CD14-positive monocyte (primary cell): ENCODE data around the gene SPEM2. TPM values are rescaled to one million over a fixed set of nuclear protein-coding genes. Genes with fewer than 3 reads are reported as not detected.

ENCODE experiments used
- DNase-seq, 3 donors: peaks; one replicate each; pipeline ENCODE4 v3.0.0-alpha.2; 2011 to 2022
- H2AFZ ChIP-seq: 2 replicates; pipeline ENCODE4 v1.6.0; 2012; ENCODE audit warnings: mild to moderate bottlenecking, low read depth, low read length, inconsistent platforms; ENCODE audit not compliant: insufficient read depth, poor library complexity, severe bottlenecking
- H3K27ac ChIP-seq, 2 donors: 1 replicate in 1 of 2; 2 replicates in 1 of 2; pipeline ENCODE4 v1.5.1; 2012 to 2013; ENCODE audit warnings: low read length in 2 of 2, control low read depth in 1 of 2, inconsistent platforms in 1 of 2, low read depth in 1 of 2, mild to moderate bottlenecking in 1 of 2
- H3K27me3 ChIP-seq, 2 donors: one replicate each; pipeline versions ENCODE4 v1.6.0 to v1.6.1; 2011 to 2013; ENCODE audit warnings: low read length in 2 of 2; ENCODE audit not compliant: control insufficient read depth in 2 of 2, insufficient read depth in 2 of 2
- H3K36me3 ChIP-seq, 2 donors: replicated peaks in 1 of 2; 1 replicate in 1 of 2; 2 replicates in 1 of 2; pipeline versions ENCODE4 v1.5.1 to v1.6.1; 2012 to 2013; ENCODE audit warnings: low read length in 2 of 2, control low read depth in 1 of 2, inconsistent platforms in 1 of 2, mild to moderate bottlenecking in 1 of 2; ENCODE audit not compliant: insufficient read depth in 2 of 2, control insufficient read depth in 1 of 2
- H3K4me1 ChIP-seq, 2 donors: 1 replicate in 1 of 2; 2 replicates in 1 of 2; pipeline versions ENCODE4 v1.5.1 to v1.6.1; 2012 to 2013; ENCODE audit warnings: low read length in 2 of 2, control low read depth in 1 of 2, inconsistent platforms in 1 of 2, mild to moderate bottlenecking in 1 of 2, moderate library complexity in 1 of 2; ENCODE audit not compliant: insufficient read depth in 2 of 2, control insufficient read depth in 1 of 2
- H3K4me2 ChIP-seq: replicated peaks from 2 replicates; pipeline ENCODE3; 2012; ENCODE audit warnings: low read length, moderate library complexity, mild to moderate bottlenecking; ENCODE audit not compliant: poor library complexity, severe bottlenecking; ENCODE audit errors: extremely low read depth
- H3K4me3 ChIP-seq, 3 experiments: fragments of 200-600 bp in 1 of 3; sonication (generic) in 1 of 3; replicated peaks in 1 of 3; 1 replicate in 2 of 3; 2 replicates in 1 of 3; pipeline ENCODE4 v1.5.1; 2011 to 2013; ENCODE audit warnings: low read length in 3 of 3, mild to moderate bottlenecking in 3 of 3, control low read depth in 2 of 3, low read depth in 2 of 3, inconsistent platforms in 1 of 3, moderate library complexity in 1 of 3
- H3K79me2 ChIP-seq: 2 replicates; pipeline ENCODE4 v1.6.0; 2012; ENCODE audit warnings: mild to moderate bottlenecking, control low read depth, inconsistent platforms, low read length, moderate library complexity; ENCODE audit not compliant: insufficient read depth
- H3K9ac ChIP-seq: 2 replicates; pipeline ENCODE4 v1.6.0; 2017; ENCODE audit warnings: low read length, mild to moderate bottlenecking; ENCODE audit not compliant: insufficient read depth, poor library complexity, severe bottlenecking
- H3K9me3 ChIP-seq, 2 donors: replicated peaks in 1 of 2; 1 replicate in 1 of 2; 2 replicates in 1 of 2; pipeline versions ENCODE4 v1.5.1 to v1.6.1; 2012 to 2013; ENCODE audit warnings: low read length in 2 of 2, control low read depth in 1 of 2; ENCODE audit not compliant: control insufficient read depth in 1 of 2, insufficient read depth in 1 of 2
- H4K20me1 ChIP-seq: 2 replicates; pipeline ENCODE4 v1.6.0; 2012; ENCODE audit warnings: mild to moderate bottlenecking, low read length, control low read depth, moderate library complexity; ENCODE audit not compliant: insufficient read depth
- H3K27ac Mint-ChIP-seq, 7 donors: one replicate each; pipeline ENCODE4 v1.8.0; 2020; ENCODE audit warnings: mild to moderate bottlenecking in 7 of 7, mixed read lengths in 7 of 7, moderate library complexity in 6 of 7, inconsistent platforms in 2 of 7
- H3K27me3 Mint-ChIP-seq, 3 donors: one replicate each; pipeline ENCODE4 v1.8.0; 2021 to 2022; ENCODE audit warnings: low read depth in 3 of 3, mild to moderate bottlenecking in 3 of 3, mixed read lengths in 3 of 3, moderate library complexity in 3 of 3, inconsistent platforms in 1 of 3
- H3K36me3 Mint-ChIP-seq, 2 donors: one replicate each; pipeline ENCODE4 v1.8.0; 2020; ENCODE audit warnings: mixed read lengths in 2 of 2, inconsistent platforms in 1 of 2, mild to moderate bottlenecking in 1 of 2
- H3K4me1 Mint-ChIP-seq: one replicate; pipeline ENCODE4 v1.8.0; 2020; ENCODE audit warnings: mild to moderate bottlenecking, mixed read lengths
- H3K4me3 Mint-ChIP-seq, 2 donors: one replicate each; pipeline ENCODE4 v1.8.0; 2020; ENCODE audit warnings: mild to moderate bottlenecking in 2 of 2, mixed read lengths in 2 of 2, moderate library complexity in 1 of 2
- H3K9me3 Mint-ChIP-seq, 7 donors: one replicate each; pipeline ENCODE4 v1.8.0; 2020 to 2022; ENCODE audit warnings: mixed read lengths in 7 of 7, mild to moderate bottlenecking in 6 of 7, moderate library complexity in 6 of 7, inconsistent platforms in 2 of 7
- CTCF ChIP-seq: fragments of 200-600 bp; IDR thresholded peaks from one replicate; pipeline ENCODE4 v1.8.0; 2022; ENCODE audit warnings: antibody characterized with exemption, mild to moderate bottlenecking
- WGBS: methylation state at CpG from one replicate; pipeline ENCODE4 v1.1.5; 2013; ENCODE audit warnings: missing lambda C conversion rate; ENCODE audit not compliant: insufficient coverage; 5-methylcytosine and 5-hydroxymethylcytosine counted together
- intact Hi-C, 2 donors: fragments of 100-400 bp; cut with micrococcal nuclease; formaldehyde crosslinking; loops; one replicate each; pipeline versions ENCODE4 v1.15.0 to v1.15.1; 2023
- polyA plus RNA-seq, 3 donors: library from polyadenylated mRNA; depleted of rRNA in 1 of 3; unstranded in 2 of 3; stranded (reverse) in 1 of 3; fragments of 300-500 nt in 2 of 3; fragments of >200 nt in 1 of 3; fragmentation: Illumina TruSeq in 2 of 3; gene quantifications; 1 replicate in 2 of 3; 2 replicates in 1 of 3; pipeline ENCODE4 v1.2.3, GENCODE V29; 2012 to 2021

The SPEM2 gene
- polyA plus RNA-seq, 3 donors: not detected

- no peak overlapping the region for H3K27ac ChIP-seq
- no peaks in the 10 kb centered on the region for H3K9me3 ChIP-seq
- no peaks in the 10 kb centered on the region for H3K79me2 ChIP-seq
- H3K36me3 ChIP-seq: peaks cover 7 to 14% of the 10 kb centered on the region in 2 donors
- Mint-ChIP-seq H3K4me3 (peak overlapping the region; percentile 62 to 76), H3K4me1 (peaks cover 18% of the 10 kb centered on the region), H3K9me3 (peaks cover 5 to 17% (median 14%) of the 10 kb centered on the region in 7 donors), H3K27me3 (peaks cover 50 to 65% (median 61%) of the 10 kb centered on the region in 3 donors), H3K36me3 (peaks cover 23 to 24% of the 10 kb centered on the region in 2 donors), H3K27ac (no peak overlapping the region)
- peaks cover 34 to 59% of the 10 kb centered on the region in 2 donors for H3K27me3 ChIP-seq
- peaks cover 16 to 23% of the 10 kb centered on the region in 2 donors for H3K4me1 ChIP-seq
- peak overlapping the region; percentile 36 for H3K9ac ChIP-seq
- H3K4me3 ChIP-seq: peak overlapping the region in 2 of 3 experiments; percentile 8 to 69
- no peaks in the 10 kb centered on the region for H4K20me1 ChIP-seq
- WGBS: 11% methylated on average over 63 of the region's 65 CpGs
- peak; percentile 37 to 47 (median 43) for DNase-seq
- no peak for TF ChIP-seq CTCF
- intact Hi-C loops: no loop called here
- H2AFZ ChIP-seq: peak overlapping the region; percentile 71
- H3K4me2 ChIP-seq: peak overlapping the region; percentile 82
Observed at GRCh38 chr17:7383742-7384488, 41.5 kb upstream of the SPEM2 start.

DNA sequence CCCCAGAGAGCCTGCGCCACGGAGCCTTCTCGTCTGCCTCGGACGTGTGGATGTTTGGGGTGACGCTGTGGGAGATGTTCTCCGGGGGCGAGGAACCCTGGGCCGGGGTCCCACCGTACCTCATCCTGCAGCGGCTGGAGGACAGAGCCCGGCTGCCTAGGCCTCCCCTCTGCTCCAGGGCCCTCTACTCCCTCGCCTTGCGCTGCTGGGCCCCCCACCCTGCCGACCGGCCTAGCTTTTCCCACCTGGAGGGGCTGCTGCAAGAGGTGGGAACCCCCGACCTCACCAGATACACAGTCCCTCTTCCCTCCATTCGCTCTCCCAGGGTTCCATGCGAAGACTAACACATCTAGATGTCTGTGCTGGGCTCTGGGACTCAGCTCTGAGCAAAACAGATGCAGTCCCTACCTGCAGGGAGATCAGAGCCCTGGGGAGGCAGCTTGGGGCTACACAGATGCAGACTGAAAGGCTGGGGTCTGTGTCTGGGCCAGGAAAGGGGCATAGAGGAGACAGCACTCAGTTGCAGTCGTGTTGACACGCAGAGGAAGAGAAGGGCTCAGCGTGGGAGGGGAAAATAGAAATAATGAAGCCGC, 40.8 kb upstream of the SPEM2 start:
- no peak for DNase-seq
- peak overlapping the region; percentile 36 for H3K9ac ChIP-seq
- H3K36me3 Mint-ChIP-seq: peaks cover 30% of the 10 kb centered on the region in 2 donors
- no peak for TF ChIP-seq CTCF
- H3K36me3 ChIP-seq: peaks cover 14 to 20% of the 10 kb centered on the region in 2 donors
- H4K20me1 ChIP-seq: no peaks in the 10 kb centered on the region
- H3K9me3 Mint-ChIP-seq: peaks cover 0 to 14% (median 9%) of the 10 kb centered on the region in 7 donors
- H2AFZ ChIP-seq: peak overlapping the region; percentile 71
- H3K4me1 ChIP-seq: peaks cover 16 to 23% of the 10 kb centered on the region in 2 donors
- peaks cover 45 to 59% (median 57%) of the 10 kb centered on the region in 3 donors for H3K27me3 Mint-ChIP-seq
- H3K4me2 ChIP-seq: peak overlapping the region; percentile 82
- 48% methylated on average over 16 of the region's 23 CpGs for WGBS
- H3K27ac Mint-ChIP-seq: peak overlapping the region in 2 of 7 donors; percentile 11 to 69
- H3K27me3 ChIP-seq: peaks cover 33 to 52% of the 10 kb centered on the region in 2 donors
- H3K4me3 Mint-ChIP-seq: peak overlapping the region; percentile 62 to 76
- peaks cover 18% of the 10 kb centered on the region for H3K4me1 Mint-ChIP-seq
- H3K79me2 ChIP-seq: no peaks in the 10 kb centered on the region
- intact Hi-C loops: loop anchor here in 1 of 2 donors (5.0 kb wide), 1 partner anchor 48 kb away; no protein-coding TSS in a partner anchor
- peak overlapping the region in 2 of 3 experiments; percentile 8 to 69 for H3K4me3 ChIP-seq
- no peak overlapping the region for H3K27ac ChIP-seq
- no peaks in the 10 kb centered on the region for H3K9me3 ChIP-seq
